Neuron (in vitro differentiated cells): ENCODE data around the gene FLNB.

ENCODE experiments used
- H2AFZ ChIP-seq: one replicate; pipeline ENCODE4 v1.6.1; 2013; ENCODE audit warnings: low read depth, mild to moderate bottlenecking, inconsistent platforms, low read length, moderate library complexity
- H3K27me3 ChIP-seq: one replicate; pipeline ENCODE4 v1.6.1; 2013; ENCODE audit warnings: low read length; ENCODE audit not compliant: insufficient read depth
- H3K36me3 ChIP-seq: one replicate; pipeline ENCODE4 v1.6.1; 2013; ENCODE audit warnings: low read length; ENCODE audit not compliant: insufficient read depth
- H3K4me1 ChIP-seq: one replicate; pipeline ENCODE4 v1.6.1; 2013; ENCODE audit warnings: low read length; ENCODE audit not compliant: insufficient read depth
- H3K4me3 ChIP-seq: 2 replicates; pipeline ENCODE4 v1.5.1; 2013; ENCODE audit warnings: mild to moderate bottlenecking, low read length, moderate library complexity
- H3K9me3 ChIP-seq: one replicate; pipeline ENCODE4 v1.6.1; 2013; ENCODE audit warnings: low read length

The FLNB gene

GRCh38 chr3:58021072-58021959 lies 13.1 kb downstream of the FLNB start:
- H3K27me3 ChIP-seq, result no peaks in the 10 kb centered on the region
- H3K36me3 ChIP-seq, result no peaks in the 10 kb centered on the region
- H3K4me1 ChIP-seq, result peaks cover 12% of the 10 kb centered on the region
- no peak overlapping the region for H3K4me3 ChIP-seq
- H2AFZ ChIP-seq, result no peak overlapping the region
- H3K9me3 ChIP-seq, result no peaks in the 10 kb centered on the region

GRCh38 chr3:58021962-58022361 lies 13.7 kb downstream of the FLNB start:
- Histone ChIP-seq H3K27me3 (no peaks in the 10 kb centered on the region), H3K4me3 (no peak overlapping the region), H3K36me3 (no peaks in the 10 kb centered on the region), H2AFZ (no peak overlapping the region), H3K4me1 (peaks cover 12% of the 10 kb centered on the region), H3K9me3 (no peaks in the 10 kb centered on the region)

GRCh38 chr3:58022490-58022889 lies 14.3 kb downstream of the FLNB start:
- H3K4me1 ChIP-seq, result peaks cover 12% of the 10 kb centered on the region
- no peak overlapping the region for H2AFZ ChIP-seq
- H3K4me3 ChIP-seq, result no peak overlapping the region
- no peaks in the 10 kb centered on the region for H3K27me3 ChIP-seq
- no peaks in the 10 kb centered on the region for H3K36me3 ChIP-seq
- no peaks in the 10 kb centered on the region for H3K9me3 ChIP-seq

GRCh38 chr3:58023531-58023930 lies 15.3 kb downstream of the FLNB start:
- Histone ChIP-seq H3K27me3 (no peaks in the 10 kb centered on the region), H3K4me3 (no peak overlapping the region), H3K36me3 (no peaks in the 10 kb centered on the region), H3K9me3 (no peaks in the 10 kb centered on the region), H2AFZ (no peak overlapping the region), H3K4me1 (peaks cover 12% of the 10 kb centered on the region)

GRCh38 chr3:58025406-58025805 lies 17.2 kb downstream of the FLNB start:
- H3K4me3 ChIP-seq, result no peak overlapping the region
- peaks cover 7% of the 10 kb centered on the region for H3K4me1 ChIP-seq
- no peaks in the 10 kb centered on the region for H3K36me3 ChIP-seq
- H3K27me3 ChIP-seq, result no peaks in the 10 kb centered on the region
- H2AFZ ChIP-seq, result no peak overlapping the region
- no peaks in the 10 kb centered on the region for H3K9me3 ChIP-seq

GRCh38 chr3:58025837-58026569 lies 17.8 kb downstream of the FLNB start:
- Histone ChIP-seq H3K9me3 (no peaks in the 10 kb centered on the region), H3K36me3 (no peaks in the 10 kb centered on the region), H3K4me3 (no peak overlapping the region), H3K27me3 (no peaks in the 10 kb centered on the region), H3K4me1 (peaks cover 1% of the 10 kb centered on the region), H2AFZ (no peak overlapping the region)

- H3K4me3 ChIP-seq, result no peak overlapping the region
- H2AFZ ChIP-seq, result no peak overlapping the region
- H3K36me3 ChIP-seq, result no peaks in the 10 kb centered on the region
- H3K27me3 ChIP-seq, result no peaks in the 10 kb centered on the region
- H3K4me1 ChIP-seq, result no peaks in the 10 kb centered on the region
- no peaks in the 10 kb centered on the region for H3K9me3 ChIP-seq
Measured at GRCh38 chr3:58026598-58026997, 18.4 kb downstream of the FLNB start.

GRCh38 chr3:58027704-58028317 lies 19.6 kb downstream of the FLNB start:
- no peak overlapping the region for H3K4me3 ChIP-seq
- H3K36me3 ChIP-seq, result no peaks in the 10 kb centered on the region
- H2AFZ ChIP-seq, result no peak overlapping the region

GRCh38 chr3:58028902-58029301 lies 20.7 kb downstream of the FLNB start:
- Histone ChIP-seq H3K27me3 (no peaks in the 10 kb centered on the region), H3K9me3 (no peaks in the 10 kb centered on the region), H3K4me3 (no peak overlapping the region), H2AFZ (no peak overlapping the region), H3K36me3 (no peaks in the 10 kb centered on the region), H3K4me1 (no peaks in the 10 kb centered on the region)

More at GRCh38 chr3:58027704-58028317, 19.6 kb downstream of the FLNB start:
- Histone ChIP-seq H3K27me3 (no peaks in the 10 kb centered on the region), H3K4me1 (no peaks in the 10 kb centered on the region), H3K9me3 (no peaks in the 10 kb centered on the region)

GRCh38 chr3:58029842-58030584 lies 21.8 kb downstream of the FLNB start:
- H2AFZ ChIP-seq, result no peak overlapping the region

GRCh38 chr3:58032186-58032585 lies 24.0 kb downstream of the FLNB start:
- no peak overlapping the region for H2AFZ ChIP-seq
- no peaks in the 10 kb centered on the region for H3K36me3 ChIP-seq
- H3K9me3 ChIP-seq, result no peaks in the 10 kb centered on the region
- H3K4me3 ChIP-seq, result no peak overlapping the region
- H3K4me1 ChIP-seq, result no peaks in the 10 kb centered on the region
- H3K27me3 ChIP-seq, result no peaks in the 10 kb centered on the region

More at GRCh38 chr3:58029842-58030584, 21.8 kb downstream of the FLNB start:
- Histone ChIP-seq H3K9me3 (no peaks in the 10 kb centered on the region), H3K4me3 (no peak overlapping the region), H3K36me3 (no peaks in the 10 kb centered on the region), H3K4me1 (no peaks in the 10 kb centered on the region), H3K27me3 (no peaks in the 10 kb centered on the region)

GRCh38 chr3:58034738-58035523 lies 26.7 kb downstream of the FLNB start:
- H3K4me1 ChIP-seq, result no peaks in the 10 kb centered on the region
- H2AFZ ChIP-seq, result no peak overlapping the region
- no peak overlapping the region for H3K4me3 ChIP-seq
- no peaks in the 10 kb centered on the region for H3K27me3 ChIP-seq
- H3K9me3 ChIP-seq, result no peaks in the 10 kb centered on the region
- H3K36me3 ChIP-seq, result no peaks in the 10 kb centered on the region
